GM12891 (cell line): ENCODE data around the gene COMMD1.

ENCODE experiments used
- PAX5 ChIP-seq: IDR thresholded peaks from 2 replicates; pipeline ENCODE4 v1.6.1; 2011; ENCODE audit warnings: low read length, moderate library complexity, mild to moderate bottlenecking; ENCODE audit not compliant: insufficient read depth, severe bottlenecking
- POLR2A ChIP-seq: IDR thresholded peaks from 2 replicates; pipeline ENCODE4 v1.6.1; 2011; ENCODE audit warnings: low read depth, low read length, control low read depth
- POLR2AphosphoS5 ChIP-seq: IDR thresholded peaks from 2 replicates; pipeline ENCODE4 v1.6.1; 2011; ENCODE audit warnings: low read depth, low read length, control low read depth
- SPI1 ChIP-seq: IDR thresholded peaks from 2 replicates; pipeline ENCODE4 v1.6.1; 2011; ENCODE audit warnings: low read depth, low read length, control low read depth
- TAF1 ChIP-seq: IDR thresholded peaks from 2 replicates; pipeline ENCODE4 v1.6.1; 2011; ENCODE audit warnings: low read depth, low read length, control low read depth

- no peak for TF ChIP-seq POLR2AphosphoS5
- TF ChIP-seq TAF1, result no peak
- TF ChIP-seq SPI1, result no peak
- TF ChIP-seq POLR2A, result no peak
- TF ChIP-seq PAX5, result no peak
These were observed 54.2 kb downstream of the COMMD1 start for GRCh38 chr2:61959381-61960293.
